Nephron progenitor cell (in vitro differentiated cells): ENCODE measurements around the gene TLCD3B.

ENCODE experiments used
- DNase-seq: peaks from one replicate; pipeline ENCODE4 v3.0.0; 2021
- H3K27ac Mint-ChIP-seq: 2 replicates; pipeline ENCODE4 v1.8.0; 2021; ENCODE audit warnings: mild to moderate bottlenecking, moderate library complexity, mixed read lengths
- H3K27me3 Mint-ChIP-seq: 2 replicates; pipeline ENCODE4 v1.8.0; 2021; ENCODE audit warnings: mild to moderate bottlenecking, low read depth, mixed read lengths; ENCODE audit not compliant: poor library complexity
- H3K36me3 Mint-ChIP-seq: 2 replicates; pipeline ENCODE4 v1.8.0; 2021; ENCODE audit warnings: low read depth, mixed read lengths
- H3K4me1 Mint-ChIP-seq: 2 replicates; pipeline ENCODE4 v1.8.0; 2021; ENCODE audit warnings: mixed read lengths
- H3K4me3 Mint-ChIP-seq: 2 replicates; pipeline ENCODE4 v1.8.0; 2021; ENCODE audit warnings: mild to moderate bottlenecking, moderate library complexity, mixed read lengths
- H3K9me3 Mint-ChIP-seq: 2 replicates; pipeline ENCODE4 v1.8.0; 2021; ENCODE audit warnings: mild to moderate bottlenecking, moderate library complexity, mixed read lengths
- TF ChIP-seq, protein P1 (sequence below): fragments of 200-600 bp; sonication (generic); IDR thresholded peaks from 2 replicates; pipeline ENCODE4 v1.5.0; 2021; ENCODE audit warnings: antibody characterized with exemption

TLCD3B gene

DNA sequence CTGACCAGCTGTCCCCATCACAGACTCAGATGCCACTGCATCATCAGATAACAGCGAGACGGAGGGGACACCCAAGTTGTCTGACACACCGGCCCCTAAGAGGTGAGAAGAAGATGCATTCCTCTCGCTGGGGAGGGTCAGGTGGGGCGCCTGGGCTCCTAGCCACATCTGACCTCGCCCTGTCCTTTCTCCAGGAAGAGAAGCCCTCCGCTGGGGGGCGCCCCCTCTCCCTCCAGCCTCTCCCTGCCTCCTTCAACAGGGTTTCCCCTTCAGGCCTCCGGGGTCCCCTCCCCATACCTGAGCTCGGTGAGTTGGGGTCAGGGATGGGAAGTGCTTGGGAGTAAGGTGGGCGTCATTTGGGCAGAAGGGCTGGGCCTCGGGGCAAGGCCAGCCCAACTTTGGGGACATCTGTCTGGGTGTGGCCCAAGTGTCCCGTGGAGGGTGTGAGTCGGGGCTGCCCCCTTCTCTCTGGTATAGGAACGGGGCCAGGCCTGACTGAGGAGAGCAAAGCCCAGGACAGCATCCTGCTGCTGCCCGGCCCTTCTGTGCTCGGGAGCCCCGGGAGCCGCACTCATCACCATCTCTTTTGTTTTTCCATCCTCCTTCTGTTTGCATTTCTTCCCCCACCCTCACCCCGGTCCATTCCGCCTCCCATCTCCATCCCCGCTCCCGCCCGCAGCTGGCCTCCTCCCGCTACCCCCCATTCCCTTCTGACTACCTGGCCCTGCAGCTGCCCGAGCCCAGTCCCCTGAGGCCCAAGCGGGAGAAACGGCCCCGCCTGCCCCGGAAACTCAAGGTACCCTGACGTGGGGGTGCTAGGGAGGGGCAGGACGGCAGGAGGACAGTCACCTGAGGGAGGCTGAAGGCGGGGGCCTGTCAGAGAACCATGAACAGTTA is 30.1 kb downstream of the TLCD3B start:
- TF ChIP-seq, protein P1, sequence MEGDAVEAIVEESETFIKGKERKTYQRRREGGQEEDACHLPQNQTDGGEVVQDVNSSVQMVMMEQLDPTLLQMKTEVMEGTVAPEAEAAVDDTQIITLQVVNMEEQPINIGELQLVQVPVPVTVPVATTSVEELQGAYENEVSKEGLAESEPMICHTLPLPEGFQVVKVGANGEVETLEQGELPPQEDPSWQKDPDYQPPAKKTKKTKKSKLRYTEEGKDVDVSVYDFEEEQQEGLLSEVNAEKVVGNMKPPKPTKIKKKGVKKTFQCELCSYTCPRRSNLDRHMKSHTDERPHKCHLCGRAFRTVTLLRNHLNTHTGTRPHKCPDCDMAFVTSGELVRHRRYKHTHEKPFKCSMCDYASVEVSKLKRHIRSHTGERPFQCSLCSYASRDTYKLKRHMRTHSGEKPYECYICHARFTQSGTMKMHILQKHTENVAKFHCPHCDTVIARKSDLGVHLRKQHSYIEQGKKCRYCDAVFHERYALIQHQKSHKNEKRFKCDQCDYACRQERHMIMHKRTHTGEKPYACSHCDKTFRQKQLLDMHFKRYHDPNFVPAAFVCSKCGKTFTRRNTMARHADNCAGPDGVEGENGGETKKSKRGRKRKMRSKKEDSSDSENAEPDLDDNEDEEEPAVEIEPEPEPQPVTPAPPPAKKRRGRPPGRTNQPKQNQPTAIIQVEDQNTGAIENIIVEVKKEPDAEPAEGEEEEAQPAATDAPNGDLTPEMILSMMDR = no peak
- H3K36me3 Mint-ChIP-seq = peaks cover 11% of the 10 kb centered on the region
- DNase-seq = no peak
- H3K9me3 Mint-ChIP-seq = no peaks in the 10 kb centered on the region
- H3K27ac Mint-ChIP-seq = no peak overlapping the region
- H3K4me3 Mint-ChIP-seq = no peak overlapping the region
- H3K27me3 Mint-ChIP-seq = peaks cover 3% of the 10 kb centered on the region
- H3K4me1 Mint-ChIP-seq = peaks cover 11% of the 10 kb centered on the region

DNA sequence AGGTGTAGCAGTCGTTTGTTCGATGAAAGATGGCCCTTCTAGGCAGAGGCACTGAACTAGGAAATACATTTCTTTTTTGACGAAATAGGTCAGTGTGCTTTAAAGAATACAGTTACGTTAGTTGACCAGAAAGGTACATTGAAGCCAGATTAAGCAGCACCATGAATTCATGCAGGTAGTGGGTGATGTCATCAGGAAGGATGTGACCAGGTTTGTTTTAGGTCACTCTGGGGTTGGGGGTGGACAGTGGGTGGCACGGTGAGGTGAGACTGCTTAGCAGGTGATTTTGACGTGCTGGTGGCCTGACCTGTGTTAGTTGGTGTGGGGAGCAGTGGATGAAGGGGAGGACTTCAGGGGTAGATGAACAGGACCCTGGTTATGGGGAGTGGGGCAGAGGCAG is 31.5 kb downstream of the TLCD3B start:
- peaks cover 19% of the 10 kb centered on the region for H3K4me1 Mint-ChIP-seq
- no peak for DNase-seq
- TF ChIP-seq, protein P1 = no peak
- H3K36me3 Mint-ChIP-seq = peaks cover 11% of the 10 kb centered on the region
- H3K4me3 Mint-ChIP-seq = no peak overlapping the region
- peaks cover 3% of the 10 kb centered on the region for H3K27me3 Mint-ChIP-seq
- no peaks in the 10 kb centered on the region for H3K9me3 Mint-ChIP-seq
- H3K27ac Mint-ChIP-seq = no peak overlapping the region

DNA sequence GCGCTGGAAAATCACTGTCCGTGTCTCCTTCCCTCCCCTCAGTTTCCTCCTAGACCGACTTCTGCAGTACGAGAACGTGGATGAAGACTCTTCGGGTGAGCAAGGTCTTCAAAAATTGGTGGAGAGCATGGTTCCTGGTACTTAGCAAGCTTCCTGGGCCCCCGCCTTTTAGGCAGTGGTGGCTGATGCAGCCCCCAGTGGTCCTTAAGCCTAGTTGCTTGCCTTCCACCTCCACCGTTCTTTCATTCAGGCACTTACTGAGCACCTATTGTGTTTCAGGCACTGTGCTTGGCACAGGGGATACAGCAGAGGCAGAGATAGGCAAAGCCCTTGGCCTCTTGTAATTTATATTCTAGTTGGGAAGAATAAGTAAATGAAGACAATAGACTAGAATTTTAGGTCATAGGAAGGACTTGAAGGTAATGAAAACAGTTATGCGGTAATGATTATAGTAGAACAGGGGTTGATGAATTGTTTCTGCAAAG is 34.3 kb downstream of the TLCD3B start:
- peaks cover 26% of the 10 kb centered on the region for H3K36me3 Mint-ChIP-seq
- TF ChIP-seq, protein P1 = no peak
- no peaks in the 10 kb centered on the region for H3K9me3 Mint-ChIP-seq
- no peak overlapping the region for H3K27ac Mint-ChIP-seq
- DNase-seq = no peak
- H3K4me3 Mint-ChIP-seq = peak overlapping the region; percentile 98
- peaks cover 3% of the 10 kb centered on the region for H3K27me3 Mint-ChIP-seq
- H3K4me1 Mint-ChIP-seq = peaks cover 40% of the 10 kb centered on the region

DNA sequence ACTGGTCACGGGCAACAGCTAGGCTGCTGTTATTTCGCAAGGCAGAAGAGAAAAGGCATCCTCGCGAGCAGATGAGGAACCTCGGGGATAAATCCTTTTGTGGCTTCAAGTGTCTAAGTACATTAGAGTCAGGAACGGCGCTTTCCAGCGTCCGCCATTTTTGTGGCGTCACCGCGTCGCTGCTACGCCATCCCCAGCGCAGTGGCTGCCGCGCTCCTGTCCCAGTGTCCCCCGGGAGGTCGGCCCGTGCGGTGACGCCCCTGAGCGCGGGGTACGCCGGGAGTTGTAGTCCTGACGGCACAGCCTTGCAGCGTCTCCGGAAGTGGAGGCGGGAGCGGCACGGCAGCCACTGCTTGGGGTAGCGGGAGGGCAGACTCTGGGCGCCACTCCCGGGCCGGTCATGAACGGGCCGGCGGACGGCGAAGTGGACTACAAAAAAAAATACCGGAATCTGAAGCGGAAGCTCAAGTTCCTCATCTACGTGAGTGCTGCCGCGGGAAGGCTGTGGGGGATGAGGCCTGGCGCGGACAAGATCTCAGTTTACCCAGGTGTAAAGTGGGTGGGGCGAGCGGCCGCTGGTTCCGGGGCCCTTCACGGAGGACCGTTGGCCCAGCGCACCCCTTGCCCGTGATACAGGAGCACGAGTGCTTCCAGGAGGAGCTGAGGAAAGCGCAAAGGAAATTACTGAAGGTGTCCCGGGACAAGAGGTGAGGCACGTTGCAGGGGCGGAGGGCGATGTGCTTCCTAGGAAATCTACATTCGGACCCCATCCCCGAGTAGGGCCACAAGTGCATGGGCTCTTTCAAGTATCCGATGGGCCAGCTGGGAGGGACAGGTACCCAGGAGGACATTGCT is 34.9 kb downstream of the TLCD3B start, which contains the start of gene INO80E:
TSS of gene INO80E (plus strand) at position 331 of the 855 bp plus-strand sequence. CDS start at position 401, 70 bp downstream.
- TF ChIP-seq, protein P1 = no peak
- H3K4me3 Mint-ChIP-seq = peak within 1 kb of the TSS; percentile 98
- peaks cover 26% of the 10 kb centered on the region for H3K36me3 Mint-ChIP-seq
- H3K4me1 Mint-ChIP-seq = peaks cover 44% of the 10 kb centered on the region
- peak; percentile 98 for DNase-seq
- H3K27me3 Mint-ChIP-seq = peaks cover 3% of the 10 kb centered on the region
- H3K9me3 Mint-ChIP-seq = no peaks in the 10 kb centered on the region
- peak within 1 kb of the TSS; percentile 95 for H3K27ac Mint-ChIP-seq

GRCh38 chr16:29995324-29995910 is 35.7 kb downstream of the TLCD3B start, which contains the start of gene HIRIP3:
TSS of gene HIRIP3 (minus strand) at chr16:29995617. CDS start at chr16:29995605, 12 bp downstream.
- TF ChIP-seq, protein P1 = no peak
- Mint-ChIP-seq H3K9me3 (no peaks in the 10 kb centered on the region), H3K27me3 (peaks cover 3% of the 10 kb centered on the region), H3K4me1 (peaks cover 49% of the 10 kb centered on the region), H3K4me3 (peak within 1 kb of the TSS; percentile 98), H3K36me3 (peaks cover 29% of the 10 kb centered on the region), H3K27ac (peak within 1 kb of the TSS; percentile 95)
- DNase-seq = peak; percentile 85
